HG02642 (cell line): Measurements from ENCODE around the gene SLC17A7.

ENCODE experiments used
- ATAC-seq: cut with Tn5 transposase; IDR thresholded peaks from one replicate; pipeline ENCODE4 v1.9.1; 2021; ENCODE audit warnings: mild to moderate bottlenecking; ENCODE audit not compliant: unreplicated experiment, poor library complexity

Gene SLC17A7

GRCh38 chr19:49430678-49431329, 10.5 kb downstream of the SLC17A7 start:
- ATAC-seq = no peak

- no peak for ATAC-seq
Measured at GRCh38 chr19:49430172-49430677, 11.1 kb downstream of the SLC17A7 start.

GRCh38 chr19:49428547-49429451, 12.5 kb downstream of the SLC17A7 start:
- ATAC-seq = no peak

GRCh38 chr19:49427855-49428546, 13.3 kb downstream of the SLC17A7 start:
- no peak for ATAC-seq

- ATAC-seq = no peak
Measured at GRCh38 chr19:49427339-49427738, 14.0 kb downstream of the SLC17A7 start.

- no peak for ATAC-seq
Measured at GRCh38 chr19:49425922-49426592, 15.3 kb downstream of the SLC17A7 start.

GRCh38 chr19:49425178-49425577, 16.1 kb downstream of the SLC17A7 start, which contains the start of gene GFY:
GFY (plus strand) TSS chr19:49425388; CDS start chr19:49426431, 1,043 bp downstream.
- ATAC-seq = no peak

GRCh38 chr19:49423985-49424303, 17.4 kb downstream of the SLC17A7 start:
- ATAC-seq = no peak

GRCh38 chr19:49423071-49423984, 18.0 kb downstream of the SLC17A7 start, which contains the start of gene PTH2:
PTH2 (minus strand) TSS chr19:49423441; CDS start chr19:49423339, 102 bp downstream.
- ATAC-seq = no peak

- no peak for ATAC-seq
Measured at GRCh38 chr19:49422407-49423070, 18.8 kb downstream of the SLC17A7 start.

- ATAC-seq = no peak
Measured at GRCh38 chr19:49421878-49422202, 19.5 kb downstream of the SLC17A7 start.

GRCh38 chr19:49421039-49421877, 20.1 kb downstream of the SLC17A7 start:
- no peak for ATAC-seq

- ATAC-seq = no peak
Measured at GRCh38 chr19:49420227-49420626, 21.1 kb downstream of the SLC17A7 start.

- ATAC-seq = no peak
Measured at GRCh38 chr19:49419173-49419572, 22.2 kb downstream of the SLC17A7 start.

- ATAC-seq = no peak
Measured at GRCh38 chr19:49418511-49418910, 22.8 kb downstream of the SLC17A7 start.

GRCh38 chr19:49417088-49417487, 24.2 kb downstream of the SLC17A7 start:
- no peak for ATAC-seq

GRCh38 chr19:49415810-49416200, 25.5 kb downstream of the SLC17A7 start:
- ATAC-seq = no peak
